Stimulated activated CD4-positive, alpha-beta T cell treated with anti-CD3 and anti-CD28 coated beads, Interleukin-4, amount 100 ng/mL, for 24 hours (primary cell): ENCODE results near the gene MICAL1.

Experiments
- DNase-seq: peaks from one replicate; pipeline ENCODE4 v3.0.0-alpha.2; 2020

MICAL1 gene

GRCh38 chr6:109428889-109429477 lies 26.6 kb downstream of the MICAL1 start:
- DNase-seq, result no peak

GRCh38 chr6:109424946-109425345 lies 30.6 kb downstream of the MICAL1 start:
- no peak for DNase-seq

- no peak for DNase-seq
These were observed 34.4 kb downstream of the MICAL1 start for GRCh38 chr6:109421184-109421583.

GRCh38 chr6:109420751-109421150 lies 34.8 kb downstream of the MICAL1 start:
- DNase-seq, result no peak

- DNase-seq, result no peak
These were observed 37.9 kb downstream of the MICAL1 start for GRCh38 chr6:109417646-109418045.

- DNase-seq, result no peak
These were observed 44.5 kb downstream of the MICAL1 start for GRCh38 chr6:109411034-109411433.

GRCh38 chr6:109406196-109406595 lies 49.4 kb downstream of the MICAL1 start:
- DNase-seq, result no peak

- DNase-seq, result no peak
These were observed 58.6 kb downstream of the MICAL1 start for GRCh38 chr6:109397020-109397419.

GRCh38 chr6:109396046-109396718 lies 59.4 kb downstream of the MICAL1 start:
- DNase-seq, result no peak
